AG04450 (cell line): Measurements from ENCODE around the gene ZC3H7A. TPM values are rescaled to one million over a fixed set of nuclear protein-coding genes. Genes with fewer than 3 reads are reported as not detected.

Source experiments
- CTCF ChIA-PET: fragments of 300-600, 350-600 bp; formaldehyde crosslinking; extraction: SDS; loops from one replicate; lab custom pipeline; 2022; ENCODE audit warnings: antibody characterized with exemption, inconsistent platforms; lab: Charles Lee
- POLR2A ChIA-PET: fragments of 350-600 bp; formaldehyde crosslinking; extraction: SDS; loops from one replicate; lab custom pipeline; 2021; ENCODE audit warnings: antibody characterized with exemption, inconsistent platforms; lab: Yijun Ruan, JAX
- DNase-seq: peaks from one replicate; pipeline ENCODE4 v3.0.0-alpha.2; 2011; ENCODE audit warnings: low read depth, low spot score
- H3K27ac ChIP-seq: one replicate; pipeline ENCODE4 v1.5.1; 2012; ENCODE audit warnings: low read depth, low read length, control low read depth
- H3K27me3 ChIP-seq: one replicate; pipeline ENCODE4 v1.6.0; 2012; ENCODE audit warnings: low read length; ENCODE audit not compliant: control insufficient read depth, insufficient read depth
- H3K4me3 ChIP-seq: 2 replicates; pipeline ENCODE4 v1.5.1; 2011; ENCODE audit warnings: mild to moderate bottlenecking, low read depth, low read length, control low read depth
- H3K9me3 ChIP-seq: 2 replicates; pipeline ENCODE4 v1.5.1; 2012; ENCODE audit warnings: low read length; ENCODE audit not compliant: control insufficient read depth, insufficient read depth
- polyA plus RNA-seq: library from polyadenylated mRNA; depleted of rRNA; stranded (reverse); fragments of >200 nt; gene quantifications from 2 replicates; pipeline ENCODE4 v1.2.3, GENCODE V29; 2011
- TF ChIP-seq, protein P1 (sequence below): IDR thresholded peaks from 2 replicates; pipeline ENCODE4 v1.5.1; 2011; ENCODE audit warnings: low read depth, low read length, control low read depth, inconsistent platforms

Gene ZC3H7A
- polyA plus RNA-seq, 1 experiment = 72.6 TPM

DNA sequence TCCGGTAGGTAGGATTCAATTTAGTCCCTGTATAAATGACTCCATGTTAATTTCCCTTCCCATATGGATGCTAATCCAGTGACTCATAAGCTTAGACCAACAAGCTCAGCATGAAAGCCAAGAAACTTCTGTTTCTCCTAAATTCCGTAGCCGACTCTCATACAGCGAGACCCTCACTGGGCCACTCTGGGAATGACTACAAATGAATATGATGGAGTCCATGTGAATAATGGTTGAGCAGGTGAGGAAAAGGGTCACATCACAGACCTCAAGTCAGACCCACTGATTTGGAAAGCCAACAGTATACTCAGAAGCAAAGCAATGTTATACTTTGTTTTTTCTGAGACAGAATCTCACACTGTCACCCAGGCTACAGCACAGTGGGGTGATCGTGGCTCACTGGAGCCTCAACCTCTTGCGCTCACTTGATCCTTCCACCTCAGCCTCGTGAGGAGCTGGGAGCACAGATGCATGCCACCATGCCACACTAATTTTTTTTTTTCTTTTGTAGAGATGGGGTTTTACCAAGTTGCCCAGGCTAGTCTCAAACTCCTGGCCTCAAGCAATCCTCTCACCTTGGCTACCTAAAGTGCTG is 39.7 kb upstream of the ZC3H7A start:
- Histone ChIP-seq H3K4me3 (no peak overlapping the region), H3K9me3 (no peaks in the 10 kb centered on the region; the same call in 1 of the 2 replicates), H3K27me3 (no peaks in the 10 kb centered on the region), H3K27ac (peak overlapping the region; percentile 54)
- CTCF ChIA-PET = interaction anchor here (2.1 kb wide), 1 partner anchor 231 kb away, joined by 7 read pairs; no protein-coding TSS in a partner anchor
- DNase-seq = no peak
- TF ChIP-seq, protein P1, sequence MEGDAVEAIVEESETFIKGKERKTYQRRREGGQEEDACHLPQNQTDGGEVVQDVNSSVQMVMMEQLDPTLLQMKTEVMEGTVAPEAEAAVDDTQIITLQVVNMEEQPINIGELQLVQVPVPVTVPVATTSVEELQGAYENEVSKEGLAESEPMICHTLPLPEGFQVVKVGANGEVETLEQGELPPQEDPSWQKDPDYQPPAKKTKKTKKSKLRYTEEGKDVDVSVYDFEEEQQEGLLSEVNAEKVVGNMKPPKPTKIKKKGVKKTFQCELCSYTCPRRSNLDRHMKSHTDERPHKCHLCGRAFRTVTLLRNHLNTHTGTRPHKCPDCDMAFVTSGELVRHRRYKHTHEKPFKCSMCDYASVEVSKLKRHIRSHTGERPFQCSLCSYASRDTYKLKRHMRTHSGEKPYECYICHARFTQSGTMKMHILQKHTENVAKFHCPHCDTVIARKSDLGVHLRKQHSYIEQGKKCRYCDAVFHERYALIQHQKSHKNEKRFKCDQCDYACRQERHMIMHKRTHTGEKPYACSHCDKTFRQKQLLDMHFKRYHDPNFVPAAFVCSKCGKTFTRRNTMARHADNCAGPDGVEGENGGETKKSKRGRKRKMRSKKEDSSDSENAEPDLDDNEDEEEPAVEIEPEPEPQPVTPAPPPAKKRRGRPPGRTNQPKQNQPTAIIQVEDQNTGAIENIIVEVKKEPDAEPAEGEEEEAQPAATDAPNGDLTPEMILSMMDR = no peak
- POLR2A ChIA-PET = interaction anchor here (0.6 to 1.1 kb wide), 2 partner anchors 15 to 94 kb away, joined by 3 to 6 read pairs; partner anchors contain the start of gene TXNDC11

DNA sequence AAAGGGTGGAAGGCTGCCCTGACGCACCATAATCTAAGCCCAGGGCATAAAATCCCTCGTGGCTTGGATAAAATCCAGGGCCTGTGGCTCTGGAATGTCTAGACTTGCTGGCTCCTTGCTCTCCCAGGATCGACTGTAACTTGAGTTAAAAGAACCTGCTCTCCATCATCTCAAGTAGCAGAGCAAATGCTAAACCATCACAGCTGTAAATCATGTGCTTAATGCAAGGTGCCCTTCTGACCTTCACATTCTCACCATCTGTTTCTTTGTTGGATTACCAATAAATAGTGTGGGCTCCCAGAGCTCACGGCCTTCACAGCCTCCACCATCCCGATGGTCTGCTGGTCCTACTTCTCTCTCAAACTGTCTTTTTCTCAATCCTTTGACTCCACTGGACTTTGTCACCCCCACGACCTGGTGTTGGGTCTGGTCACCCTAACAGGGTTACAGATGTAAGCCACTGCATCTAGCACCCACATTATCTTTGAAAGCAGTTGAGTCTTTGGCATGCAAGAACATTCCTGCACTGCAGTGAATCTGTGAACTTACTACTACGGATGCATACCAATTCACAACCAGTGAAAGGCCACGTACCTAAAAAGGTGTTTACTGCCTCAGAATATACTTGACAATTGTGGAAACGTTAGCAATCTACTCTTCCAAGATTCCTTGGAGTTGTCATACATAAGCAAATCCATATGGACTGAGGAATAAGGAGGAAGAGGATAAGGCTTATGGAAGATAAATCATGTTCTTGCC is 39.0 kb upstream of the ZC3H7A start:
- ChIA-PET POLR2A (interaction anchor here (0.6 to 1.1 kb wide), 2 partner anchors 16 to 93 kb away, joined by 3 to 6 read pairs; partner anchors contain the start of gene TXNDC11), CTCF (interaction anchor here (2.1 kb wide), 1 partner anchor 232 kb away, joined by 7 read pairs; no protein-coding TSS in a partner anchor)
- TF ChIP-seq, protein P1 = no peak
- Histone ChIP-seq H3K27ac (no peak overlapping the region), H3K9me3 (no peaks in the 10 kb centered on the region; the same call in 1 of the 2 replicates), H3K4me3 (no peak overlapping the region), H3K27me3 (no peaks in the 10 kb centered on the region)
- DNase-seq = no peak

DNA sequence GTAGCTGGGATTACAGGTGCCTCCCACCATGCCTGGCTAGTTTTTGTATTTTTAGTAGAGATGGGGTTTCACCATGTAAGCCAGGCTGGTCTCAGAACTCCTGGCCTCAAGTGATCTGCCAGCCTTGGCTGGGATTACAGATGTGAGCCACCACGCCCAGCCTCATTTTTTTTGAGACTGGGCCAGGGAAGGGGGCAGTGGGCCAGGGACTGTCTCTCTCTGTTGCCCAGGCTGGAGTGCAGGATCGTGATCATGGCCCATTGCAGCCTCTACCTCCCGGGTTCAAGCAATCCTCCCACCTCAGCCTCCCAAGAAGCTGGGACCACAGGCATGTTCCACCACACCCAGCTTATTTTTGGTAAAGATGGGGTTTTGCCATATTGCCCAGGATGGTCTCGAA is 38.3 kb upstream of the ZC3H7A start:
- ChIA-PET POLR2A (interaction anchor here (0.7 kb wide), 1 partner anchor 246 kb away, joined by 5 read pairs; no protein-coding TSS in a partner anchor), CTCF (interaction anchor here (2.1 kb wide), 1 partner anchor 232 kb away, joined by 7 read pairs; no protein-coding TSS in a partner anchor)
- Histone ChIP-seq H3K27me3 (no peaks in the 10 kb centered on the region), H3K27ac (no peak overlapping the region), H3K4me3 (no peak overlapping the region), H3K9me3 (no peaks in the 10 kb centered on the region; the same call in 1 of the 2 replicates)
- no peak for DNase-seq
- TF ChIP-seq, protein P1 = no peak

DNA sequence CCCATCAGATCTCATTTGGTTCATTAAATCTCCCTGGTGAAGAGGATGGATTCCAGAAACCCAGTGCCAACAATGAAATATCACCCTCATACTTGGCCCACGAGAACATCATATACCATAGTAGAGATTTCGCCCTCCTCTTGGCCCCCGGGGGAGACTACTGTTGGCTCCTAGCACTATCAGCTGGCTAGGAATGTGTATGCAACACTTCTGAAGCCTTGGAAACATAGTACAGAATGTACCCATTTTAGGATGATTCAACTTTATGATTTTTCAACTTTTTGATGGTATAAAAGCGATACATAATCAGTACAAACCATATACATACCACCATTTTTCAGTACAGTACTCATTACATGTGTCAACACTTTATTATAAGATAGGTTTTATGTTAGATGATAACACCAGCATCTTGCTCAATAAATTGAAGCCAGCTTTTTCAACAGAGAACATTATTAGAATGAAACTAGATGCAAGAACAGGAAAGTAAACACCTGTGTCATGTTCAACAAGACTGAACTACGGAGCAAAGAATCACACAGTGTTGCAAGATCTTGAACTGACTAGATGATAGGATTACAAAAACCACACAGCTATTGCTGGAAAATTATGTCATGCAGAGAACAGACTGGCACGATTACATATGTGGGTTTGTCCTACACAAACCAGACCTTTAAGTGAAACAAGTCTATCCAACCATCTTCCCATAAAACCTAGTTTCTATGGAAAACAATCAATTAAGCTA is 37.1 kb upstream of the ZC3H7A start:
- peak overlapping the region; percentile 47 for H3K27ac ChIP-seq
- ChIA-PET POLR2A (interaction anchor here (1.3 kb wide), 1 partner anchor 37 kb away, joined by 3 read pairs; the partner anchor contains the start of gene ZC3H7A), CTCF (interaction anchor here (0.6 to 1.2 kb wide), 2 partner anchors 21 to 97 kb away, joined by 3 read pairs; no protein-coding TSS in a partner anchor)
- TF ChIP-seq, protein P1 = no peak
- H3K9me3 ChIP-seq = no peaks in the 10 kb centered on the region; the same call in 1 of the 2 replicates
- no peak overlapping the region for H3K4me3 ChIP-seq
- no peaks in the 10 kb centered on the region for H3K27me3 ChIP-seq
- DNase-seq = peak; percentile 58
